Stomach smooth muscle (tissue), 2 donors: ENCODE results near the gene EPN3.
A peak's percentile ranks its signal among the peaks of the same experiment; 100 is the strongest.

Experiments used
- H3K27ac ChIP-seq: one replicate; pipeline ENCODE4 v1.7.0; 2013; ENCODE audit warnings: mild to moderate bottlenecking, low read length, inconsistent platforms
- H3K27me3 ChIP-seq, 2 donors: one replicate each; pipeline ENCODE4 v1.7.0; 2013; ENCODE audit warnings: low read length in 2 of 2; ENCODE audit not compliant: insufficient read depth in 2 of 2, control insufficient read depth in 1 of 2
- H3K36me3 ChIP-seq, 2 donors: one replicate each; pipeline ENCODE4 v1.7.0; 2013; ENCODE audit warnings: low read length in 2 of 2; ENCODE audit not compliant: control insufficient read depth in 2 of 2, insufficient read depth in 2 of 2
- H3K4me1 ChIP-seq: one replicate; pipeline ENCODE4 v1.7.0; 2013; ENCODE audit warnings: low read length; ENCODE audit not compliant: control insufficient read depth, insufficient read depth
- H3K4me3 ChIP-seq, 2 donors: one replicate each; pipeline ENCODE4 v1.7.0; 2013; ENCODE audit warnings: low read length in 2 of 2
- H3K9ac ChIP-seq, 2 donors: one replicate each; pipeline ENCODE4 v1.7.0; 2013; ENCODE audit warnings: low read length in 2 of 2, mild to moderate bottlenecking in 1 of 2
- H3K9me3 ChIP-seq, 2 donors: one replicate each; pipeline ENCODE4 v1.7.0; 2013; ENCODE audit warnings: low read length in 2 of 2; ENCODE audit not compliant: control insufficient read depth in 2 of 2
- donor health status: healthy.
- donor health status: Pancreatic carcinoma.

EPN3 gene

DNA sequence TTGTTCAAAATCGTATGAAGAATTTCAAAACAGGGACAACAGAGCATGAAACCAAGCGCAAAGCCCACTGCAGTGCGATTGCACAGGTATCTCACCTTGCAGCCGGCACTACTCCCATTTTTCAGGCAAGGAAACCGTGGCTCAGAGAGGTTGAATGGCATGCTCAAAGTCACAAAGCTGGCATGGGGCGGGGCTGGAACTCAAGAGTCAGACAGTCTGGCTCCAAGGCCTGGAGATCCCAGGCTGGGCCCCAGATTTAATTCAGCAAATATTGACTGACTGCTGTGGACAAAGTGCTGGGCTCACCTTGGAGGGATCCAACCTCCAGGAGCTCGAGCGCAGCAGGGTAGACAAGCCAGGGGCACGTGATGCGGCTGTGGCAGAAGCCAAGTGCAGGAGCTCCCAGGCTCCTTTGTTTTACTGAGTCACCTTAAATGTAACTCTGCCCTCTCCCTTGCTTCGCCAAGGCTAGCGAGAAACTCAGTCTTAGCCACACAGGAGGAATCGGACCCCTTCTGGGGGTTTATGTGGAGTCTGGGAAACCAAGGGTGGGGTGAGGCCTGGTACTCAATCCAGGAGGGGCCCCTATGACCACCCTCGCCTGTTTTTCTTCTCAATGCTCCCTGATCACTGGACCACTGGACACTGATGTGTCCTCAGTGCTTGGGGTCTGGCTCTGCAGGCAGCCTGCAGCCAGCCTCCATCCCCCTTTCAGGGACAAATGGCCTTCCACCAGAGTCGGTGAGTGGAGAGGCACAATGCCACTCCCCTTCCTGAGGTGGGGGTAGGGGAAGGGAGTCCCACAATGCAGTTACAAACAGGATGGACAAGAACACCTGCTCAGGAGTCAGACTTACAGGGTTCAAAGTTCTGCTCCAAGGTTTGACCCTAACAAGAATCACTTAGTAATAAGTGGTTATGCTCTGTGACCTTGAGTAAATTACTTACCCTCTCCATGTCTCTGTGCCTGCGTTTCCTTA lies 10.6 kb downstream of the EPN3 start:
- no peaks in the 10 kb centered on the region for H3K27me3 ChIP-seq
- no peak overlapping the region for H3K27ac ChIP-seq
- peak overlapping the region; percentile 13 to 55 for H3K9ac ChIP-seq
- H3K4me1 ChIP-seq: peaks cover 34% of the 10 kb centered on the region
- no peaks in the 10 kb centered on the region for H3K9me3 ChIP-seq
- H3K4me3 ChIP-seq: peak overlapping the region in 1 of 2 donors; percentile 78
- no peaks in the 10 kb centered on the region for H3K36me3 ChIP-seq

DNA sequence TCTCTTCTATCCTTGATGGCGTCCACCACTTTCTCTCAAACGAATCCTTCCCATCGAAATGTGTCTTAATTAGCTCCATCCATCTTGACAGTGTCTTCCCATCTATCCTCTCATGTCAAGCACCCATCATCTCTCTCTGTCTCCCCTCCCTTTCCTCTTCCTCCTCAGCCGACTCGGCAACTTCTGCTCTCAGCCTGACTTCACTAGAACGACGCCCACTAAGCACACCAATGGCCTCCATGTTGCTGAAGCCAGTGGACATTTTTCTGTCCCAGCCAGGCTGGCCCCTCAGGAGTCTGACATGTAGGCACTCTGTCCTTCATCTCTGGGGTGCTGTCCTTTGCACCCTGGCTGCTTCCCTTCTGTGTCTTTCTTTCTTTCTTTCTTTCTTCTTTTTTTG lies 12.0 kb downstream of the EPN3 start:
- Histone ChIP-seq H3K27ac (no peak overlapping the region), H3K27me3 (no peaks in the 10 kb centered on the region), H3K9ac (no peak overlapping the region), H3K9me3 (no peaks in the 10 kb centered on the region), H3K4me3 (no peak overlapping the region), H3K36me3 (peaks cover under 1 to 2% of the 10 kb centered on the region in 2 donors), H3K4me1 (peaks cover 35% of the 10 kb centered on the region)

DNA sequence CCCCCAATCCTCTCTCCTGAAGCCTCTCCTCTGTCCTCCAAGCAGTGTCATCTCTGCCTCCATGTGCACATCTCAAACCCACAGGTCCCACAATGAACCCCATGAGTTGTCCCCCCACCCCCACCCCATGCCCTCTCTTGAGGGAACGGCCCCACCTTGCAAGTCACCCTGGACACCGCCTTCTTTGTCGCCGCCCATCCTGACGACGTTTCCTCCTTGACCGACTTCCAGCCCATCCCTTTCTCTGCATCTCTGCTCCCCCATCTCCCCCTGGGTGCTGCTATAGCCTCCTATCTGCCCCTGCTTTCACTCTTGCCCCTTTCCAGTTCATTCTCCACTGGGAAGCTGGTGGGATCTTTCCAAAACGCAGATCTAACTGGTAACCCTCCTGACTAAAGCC lies 12.8 kb downstream of the EPN3 start:
- no peaks in the 10 kb centered on the region for H3K9me3 ChIP-seq
- peaks cover 3 to 5% of the 10 kb centered on the region in 2 donors for H3K36me3 ChIP-seq
- no peak overlapping the region for H3K9ac ChIP-seq
- H3K27ac ChIP-seq: no peak overlapping the region
- H3K4me3 ChIP-seq: no peak overlapping the region
- H3K27me3 ChIP-seq: no peaks in the 10 kb centered on the region
- H3K4me1 ChIP-seq: peaks cover 35% of the 10 kb centered on the region

DNA sequence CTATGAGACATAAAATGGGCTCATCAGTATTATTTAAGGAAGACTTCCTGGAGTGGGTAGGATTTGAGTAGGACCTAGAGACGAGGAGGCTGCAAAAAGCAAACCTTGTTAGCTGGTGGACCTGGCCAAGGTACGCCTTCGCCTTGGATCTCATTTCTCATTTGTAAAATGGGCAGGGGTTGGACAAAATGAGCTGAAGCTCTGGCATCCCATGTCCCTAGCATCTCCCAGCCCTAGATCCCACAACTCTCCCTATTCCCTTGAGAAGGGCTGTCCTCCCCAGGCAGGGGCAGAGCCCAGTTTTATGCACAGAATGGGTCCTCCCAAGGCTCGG lies 14.1 kb downstream of the EPN3 start:
- peaks cover 5% of the 10 kb centered on the region in 2 donors for H3K36me3 ChIP-seq
- peak overlapping the region; percentile 68 to 87 for H3K9ac ChIP-seq
- H3K9me3 ChIP-seq: no peaks in the 10 kb centered on the region
- peaks cover 35% of the 10 kb centered on the region for H3K4me1 ChIP-seq
- no peaks in the 10 kb centered on the region for H3K27me3 ChIP-seq
- H3K4me3 ChIP-seq: peak overlapping the region; percentile 46 to 81
- no peak overlapping the region for H3K27ac ChIP-seq

DNA sequence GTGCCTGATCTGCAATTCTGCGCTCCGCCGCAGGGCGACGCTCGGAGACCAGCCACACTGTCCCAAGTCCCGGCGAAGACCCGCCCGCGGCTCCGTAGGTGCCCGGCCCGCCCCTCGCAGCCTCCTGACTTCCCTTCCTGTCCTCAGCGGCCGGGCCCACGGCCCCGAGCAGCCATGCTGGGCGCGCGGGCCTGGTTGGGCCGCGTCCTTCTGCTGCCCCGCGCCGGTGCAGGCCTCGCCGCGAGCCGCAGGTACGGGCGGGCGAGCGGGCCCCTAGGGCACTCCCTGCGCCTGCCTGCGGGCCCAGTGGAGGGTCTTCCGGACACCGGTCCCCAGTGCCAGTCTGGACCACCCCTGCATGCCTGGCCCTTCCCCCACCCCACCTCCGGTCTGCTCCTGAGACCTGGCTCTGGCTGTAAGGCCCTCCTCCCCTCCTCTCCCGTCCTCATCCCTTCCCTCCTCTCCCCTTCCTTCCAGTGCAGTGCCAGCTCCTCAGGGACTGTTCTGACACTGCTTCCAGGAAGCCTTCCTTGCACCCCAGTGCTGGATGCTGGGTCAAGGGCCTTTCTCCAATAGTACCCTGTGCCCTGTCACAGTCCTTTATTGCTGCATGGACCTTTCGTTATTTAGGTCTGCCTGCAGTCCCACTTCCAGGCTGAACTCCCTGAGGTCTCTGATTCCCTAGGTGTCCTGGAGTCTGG lies 14.7 kb downstream of the EPN3 start, which contains the start of gene SPATA20:
Gene SPATA20 (plus strand): TSS at position 140 of the 701 bp plus-strand sequence. CDS start 35 bp downstream, at position 175.
- H3K4me1 ChIP-seq: peaks cover 32% of the 10 kb centered on the region
- peak within 1 kb of the TSS; percentile 46 for H3K27ac ChIP-seq
- peak within 1 kb of the TSS; percentile 81 to 91 for H3K4me3 ChIP-seq

DNA sequence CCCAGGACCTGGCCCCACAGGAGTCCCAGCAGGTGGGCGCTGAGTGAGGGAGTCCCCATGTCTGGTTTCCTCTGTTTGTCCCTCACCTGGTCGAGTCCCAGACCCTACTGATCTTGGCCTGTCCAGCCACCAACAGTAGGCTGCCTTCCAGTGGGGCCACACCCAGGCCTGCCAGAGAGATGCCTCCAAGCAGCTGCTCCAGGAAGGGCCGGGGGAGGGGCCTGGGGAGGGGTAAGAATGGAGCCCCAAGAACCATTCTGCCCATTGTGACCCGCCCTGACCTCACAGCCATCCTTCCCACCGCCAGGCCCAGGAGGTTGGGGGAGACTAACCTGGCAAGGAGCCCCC lies 15.2 kb downstream of the EPN3 start:
- no peaks in the 10 kb centered on the region for H3K9me3 ChIP-seq
- peak overlapping the region; percentile 78 to 87 for H3K9ac ChIP-seq
- peaks cover 27% of the 10 kb centered on the region for H3K4me1 ChIP-seq
- peaks cover 5 to 6% of the 10 kb centered on the region in 2 donors for H3K36me3 ChIP-seq
- H3K4me3 ChIP-seq: peak overlapping the region; percentile 81 to 91
- H3K27me3 ChIP-seq: no peaks in the 10 kb centered on the region
- H3K27ac ChIP-seq: peak overlapping the region; percentile 46

More for the DNA sequence above, 14.7 kb downstream of the EPN3 start, which contains the start of gene SPATA20:
- Histone ChIP-seq H3K9ac (peak within 1 kb of the TSS; percentile 78 to 87), H3K9me3 (no peaks in the 10 kb centered on the region), H3K36me3 (peaks cover 5% of the 10 kb centered on the region in 2 donors), H3K27me3 (no peaks in the 10 kb centered on the region)

DNA sequence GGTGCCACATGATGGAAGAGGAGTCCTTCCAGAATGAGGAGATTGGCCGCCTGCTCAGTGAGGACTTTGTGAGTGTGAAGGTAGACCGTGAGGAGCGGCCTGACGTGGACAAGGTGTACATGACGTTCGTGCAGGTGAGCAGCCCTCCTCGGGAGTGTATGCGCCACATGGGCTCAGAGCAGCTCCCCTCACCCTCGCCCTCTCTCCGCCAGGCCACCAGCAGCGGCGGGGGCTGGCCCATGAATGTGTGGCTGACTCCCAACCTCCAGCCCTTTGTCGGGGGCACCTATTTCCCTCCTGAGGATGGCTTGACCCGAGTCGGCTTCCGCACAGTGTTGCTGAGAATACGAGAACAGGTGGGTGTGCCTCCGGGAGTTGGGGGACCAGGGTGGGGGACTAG lies 16.3 kb downstream of the EPN3 start:
- Histone ChIP-seq H3K4me3 (no peak overlapping the region), H3K9me3 (no peaks in the 10 kb centered on the region), H3K4me1 (peaks cover 23% of the 10 kb centered on the region), H3K27ac (no peak overlapping the region), H3K36me3 (peaks cover 5 to 8% of the 10 kb centered on the region in 2 donors), H3K9ac (no peak overlapping the region), H3K27me3 (peaks cover 0 to 2% of the 10 kb centered on the region in 2 donors)

DNA sequence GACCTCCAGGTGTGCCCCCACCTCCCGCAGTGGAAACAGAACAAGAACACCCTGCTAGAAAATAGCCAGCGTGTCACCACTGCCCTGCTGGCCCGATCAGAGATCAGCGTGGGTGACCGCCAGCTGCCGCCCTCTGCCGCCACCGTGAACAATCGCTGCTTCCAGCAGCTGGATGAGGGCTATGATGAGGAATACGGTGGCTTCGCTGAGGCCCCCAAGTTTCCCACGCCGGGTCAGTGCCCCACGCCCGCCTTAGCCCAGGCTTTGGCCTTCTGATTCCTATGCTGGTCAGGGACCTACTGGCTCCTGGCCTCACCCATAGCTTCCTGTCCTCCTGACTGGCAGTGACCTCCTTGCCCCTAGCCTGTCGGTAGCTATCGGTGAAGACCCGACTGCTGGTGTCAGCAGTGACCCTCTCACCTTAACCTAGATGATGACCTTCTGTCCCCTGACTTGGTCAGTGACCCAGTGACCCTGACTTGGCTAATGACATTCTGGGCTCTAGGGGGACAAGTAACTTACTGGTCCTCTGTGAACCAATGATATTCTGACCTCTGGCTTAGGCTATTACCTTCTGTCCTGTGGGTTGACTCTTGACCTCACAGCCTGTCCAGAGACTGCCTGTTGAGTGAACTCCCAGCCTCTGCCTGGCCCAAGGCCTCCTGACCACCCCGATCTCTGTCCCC lies 16.9 kb downstream of the EPN3 start:
- H3K9me3 ChIP-seq: no peaks in the 10 kb centered on the region
- H3K4me3 ChIP-seq: no peak overlapping the region
- no peak overlapping the region for H3K9ac ChIP-seq
- no peak overlapping the region for H3K27ac ChIP-seq
- H3K27me3 ChIP-seq: peaks cover 0 to 2% of the 10 kb centered on the region in 2 donors
- H3K36me3 ChIP-seq: peaks cover 5 to 8% of the 10 kb centered on the region in 2 donors
- H3K4me1 ChIP-seq: peaks cover 23% of the 10 kb centered on the region

DNA sequence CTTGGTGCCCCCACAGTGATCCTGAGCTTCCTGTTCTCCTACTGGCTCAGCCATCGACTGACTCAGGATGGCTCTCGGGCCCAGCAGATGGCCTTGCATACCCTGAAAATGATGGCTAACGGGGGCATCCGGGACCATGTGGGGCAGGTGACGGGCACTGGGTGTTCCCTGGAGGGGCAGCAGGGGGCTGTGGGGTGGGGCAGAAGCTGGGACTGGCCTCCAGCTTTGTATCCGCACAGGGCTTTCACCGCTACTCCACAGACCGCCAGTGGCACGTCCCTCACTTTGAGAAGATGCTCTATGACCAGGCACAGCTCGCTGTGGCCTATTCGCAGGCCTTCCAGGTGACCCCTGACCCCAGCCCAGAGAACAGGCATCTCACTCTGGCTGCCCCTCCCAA lies 17.4 kb downstream of the EPN3 start:
- peaks cover 5 to 8% of the 10 kb centered on the region in 2 donors for H3K36me3 ChIP-seq
- H3K4me3 ChIP-seq: no peak overlapping the region
- no peaks in the 10 kb centered on the region for H3K9me3 ChIP-seq
- peaks cover 23% of the 10 kb centered on the region for H3K4me1 ChIP-seq
- H3K27ac ChIP-seq: no peak overlapping the region
- H3K9ac ChIP-seq: no peak overlapping the region
- H3K27me3 ChIP-seq: peaks cover 0 to 2% of the 10 kb centered on the region in 2 donors

DNA sequence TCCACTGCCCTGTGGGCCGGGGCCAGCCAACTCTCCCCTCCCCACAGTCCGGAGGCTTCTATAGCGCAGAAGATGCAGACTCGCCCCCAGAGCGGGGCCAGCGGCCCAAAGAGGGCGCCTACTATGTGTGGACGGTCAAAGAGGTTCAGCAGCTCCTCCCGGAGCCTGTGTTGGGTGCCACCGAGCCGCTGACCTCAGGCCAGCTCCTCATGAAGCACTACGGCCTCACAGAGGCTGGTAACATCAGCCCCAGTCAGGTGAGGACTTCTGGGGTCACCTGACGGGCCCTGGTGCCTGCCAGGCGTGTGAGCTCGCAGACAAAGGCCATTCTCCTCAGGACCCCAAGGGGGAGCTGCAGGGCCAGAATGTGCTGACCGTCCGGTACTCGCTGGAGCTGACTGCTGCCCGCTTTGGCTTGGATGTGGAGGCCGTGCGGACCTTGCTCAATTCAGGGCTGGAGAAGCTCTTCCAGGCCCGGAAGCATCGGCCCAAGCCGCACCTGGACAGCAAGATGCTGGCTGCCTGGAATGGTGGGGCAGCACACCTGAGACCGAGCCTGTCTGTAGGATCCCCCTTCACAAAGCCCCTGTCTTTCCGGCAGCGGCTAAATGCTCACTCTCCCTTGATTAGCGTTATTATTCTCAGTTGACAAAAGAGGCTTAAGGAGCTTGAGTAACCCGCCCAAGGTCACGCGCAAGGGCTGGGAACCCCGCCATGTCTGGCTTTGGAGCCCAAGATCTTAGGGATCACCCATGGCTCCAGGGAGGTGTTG lies 18.3 kb downstream of the EPN3 start:
- no peak overlapping the region for H3K27ac ChIP-seq
- no peak overlapping the region for H3K4me3 ChIP-seq
- no peak overlapping the region for H3K9ac ChIP-seq
- H3K9me3 ChIP-seq: no peaks in the 10 kb centered on the region
- H3K4me1 ChIP-seq: peaks cover 23% of the 10 kb centered on the region
- peaks cover 3 to 4% of the 10 kb centered on the region in 2 donors for H3K27me3 ChIP-seq
- H3K36me3 ChIP-seq: peaks cover 11 to 14% of the 10 kb centered on the region in 2 donors
